ENCODE measurements around the gene BARD1. TPM values are rescaled to one million over a fixed set of nuclear protein-coding genes. Genes with fewer than 3 reads are reported as not detected.

BARD1 gene
- total and polyA plus RNA-seq, 2 of the 8 experiments (the other 6 are each of a cell fraction or from before 2014, with no cell fraction given) = 11.1 to 29.8 TPM

DNA sequence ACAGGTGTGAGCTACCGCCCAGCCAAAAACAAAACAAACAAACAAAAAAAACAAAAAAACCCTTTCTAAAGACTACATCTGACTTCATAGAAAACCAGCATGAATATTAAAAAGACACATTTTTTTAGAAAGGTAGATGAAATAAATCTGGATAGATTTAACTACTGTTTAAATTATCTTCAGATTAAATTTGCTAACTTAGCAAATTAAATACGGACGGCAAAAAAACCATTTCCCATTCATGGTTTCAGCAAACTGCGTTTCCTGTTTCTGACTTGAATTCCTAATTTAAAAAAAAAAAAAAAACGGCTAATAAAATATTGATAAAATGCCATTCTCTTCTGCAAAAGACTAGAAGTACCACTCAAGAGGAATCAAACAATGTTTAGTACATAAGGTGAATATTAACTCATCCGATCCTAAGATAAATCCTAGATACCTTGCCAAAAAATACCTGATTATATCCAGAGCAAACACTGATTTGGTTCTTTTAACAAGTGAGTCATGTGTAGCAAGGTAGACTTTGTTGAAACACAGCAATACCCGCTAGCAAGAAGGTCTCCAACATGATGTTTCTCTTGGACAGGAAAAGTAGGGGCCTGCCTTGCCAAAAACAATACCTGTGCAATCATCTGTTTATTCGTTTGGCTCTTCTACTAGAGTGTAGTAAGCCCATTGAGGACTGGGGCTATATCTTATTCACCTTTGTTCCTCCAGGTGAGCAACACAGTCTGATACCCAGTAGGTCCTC lies 96.2 kb downstream of the BARD1 start:
- Histone ChIP-seq H3K4me3 (ENCODE audit: extremely low read depth in 1 of 4, insufficient read depth in 2 of 4, low read depth in 3 of 4, low read length in 4 of 4) (no peak overlapping the region), H3K27me3 (replicated peaks in 1 of 4; ENCODE audit: control insufficient read depth in 3 of 4, extremely low read depth in 1 of 4, insufficient read depth in 3 of 4, low read length in 3 of 4) (peaks cover 0 to 1% (median 0%) of the 10 kb centered on the region in 4 experiments; a peak in 1 of 7 replicates), H3K36me3 (ENCODE audit: control insufficient read depth in 2 of 4, insufficient read depth in 4 of 4, low read length in 3 of 4) (0 out of 8 replicates have a peak, but pooled peaks cover 0 to 3% (median 0%) of the 10 kb centered on the region in 4 experiments), H3K9me3 (ENCODE audit: insufficient read depth in 2 of 2, low read depth in 1 of 2, low read length in 1 of 2) (no peaks in the 10 kb centered on the region), H2BK5ac (ENCODE audit: low read depth, low read length) (no peak overlapping the region), H3K9ac (replicated peaks in 1 of 4; ENCODE audit: extremely low read depth in 1 of 4, low read depth in 3 of 4, low read length in 3 of 4) (no peak overlapping the region), H2AK5ac (ENCODE audit: low read depth, low read length) (no peak overlapping the region), H3K23ac (ENCODE audit: insufficient read length) (no peak overlapping the region), H3K4me2 (ENCODE audit: insufficient read depth in 1 of 2, low read depth in 2 of 2, low read length in 2 of 2) (no peak overlapping the region), H2BK12ac (ENCODE audit: low read depth, low read length) (no peak overlapping the region), H3K18ac (ENCODE audit: extremely low read depth, low read length) (no peak overlapping the region), H3K14ac (ENCODE audit: insufficient read length) (no peak overlapping the region), H3K4me1 (replicated peaks in 1 of 4; ENCODE audit: control insufficient read depth in 3 of 4, insufficient read depth in 4 of 4, low read length in 3 of 4) (no peaks in the 10 kb centered on the region), H3K4ac (replicated peaks; ENCODE audit: insufficient read length, low read depth, low read length) (no peak overlapping the region), H3K56ac (replicated peaks; ENCODE audit: insufficient read length, low read depth, low read length) (no peak overlapping the region), H2BK20ac (ENCODE audit: low read length) (no peak overlapping the region), H2BK15ac (ENCODE audit: low read length) (no peak overlapping the region), H3K27ac (ENCODE audit: low read depth, low read length) (no peak overlapping the region), H3K79me2 (ENCODE audit: control insufficient read depth in 1 of 2, insufficient read depth in 2 of 2, low read length in 2 of 2) (no peaks in the 10 kb centered on the region), H2AFZ (ENCODE audit: low read length) (no peak overlapping the region), H4K8ac (ENCODE audit: extremely low read depth, insufficient read depth, low read length) (no peak overlapping the region), H4K91ac (replicated peaks; ENCODE audit: insufficient read length, low read length) (no peak overlapping the region), H4K20me1 (replicated peaks in 1 of 2; ENCODE audit: control insufficient read depth in 1 of 2, insufficient read depth in 2 of 2, low read length in 2 of 2) (no peaks in the 10 kb centered on the region), H2BK120ac (replicated peaks; ENCODE audit: low read depth, low read length) (no peak overlapping the region), H3K23me2 (ENCODE audit: low read depth, low read length) (no peaks in the 10 kb centered on the region), H4K5ac (ENCODE audit: insufficient read length, low read depth, low read length) (no peak overlapping the region), H3K79me1 (ENCODE audit: low read depth, low read length) (no peaks in the 10 kb centered on the region)
- no peak for TF ChIP-seq CHD2 (IDR thresholded peaks at IDR 0.05; ENCODE audit: low read length)
- TF ChIP-seq MAFK (IDR thresholded peaks at IDR 0.05; ENCODE audit: low read depth, low read length) = peak; percentile 21; the same call in 1 of the 2 replicates
- no peak for FAIRE-seq
- 74% methylated on average over 8 of the region's 8 CpGs; no CpG with 5 or more reads in 1 of the 2 experiments for WGBS, 2 experiments (ENCODE audit: extremely low coverage in 1 of 2, insufficient coverage in 1 of 2, insufficient read length in 1 of 2, insufficient replicate concordance in 2 of 2, low coverage in 1 of 2, low lambda C conversion rate in 2 of 2, missing lambda C conversion rate in 1 of 2)
- ChIA-PET CTCF (ENCODE audit: partially characterized antibody) (no interaction called here), POLR2A (ENCODE audit: partially characterized antibody) (no interaction called here)
- DNase-seq (ENCODE audit: low read depth in 1 of 2, low spot score in 2 of 2) = no peak
